ENCODE measurements around the gene ZNF611.
"Not testable (repeated sequence)": the region's sequence is repeated elsewhere in the genome, so short reads cannot be mapped to it uniquely, and the experiment has no call there.

ZNF611 gene

DNA sequence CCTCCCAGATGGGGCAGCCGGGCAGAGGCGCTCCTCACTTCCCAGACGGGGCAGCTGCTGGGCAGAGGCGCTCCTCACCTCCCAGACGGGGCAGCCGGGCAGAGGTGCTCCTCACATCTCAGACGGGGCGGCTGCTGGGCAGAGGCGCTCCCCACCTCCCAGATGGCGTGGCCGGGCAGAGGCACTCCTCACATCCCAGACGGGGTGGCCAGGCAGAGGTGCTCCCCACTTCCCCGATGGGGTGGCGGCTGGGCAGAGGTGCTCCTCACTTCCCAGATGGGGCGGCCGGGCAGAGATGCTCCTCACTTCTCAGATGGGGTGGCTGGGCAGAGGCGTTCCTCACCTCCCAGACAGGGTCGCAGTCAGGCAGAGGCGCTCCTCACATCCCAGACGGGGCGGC, 14.3 kb downstream of the ZNF611 start:
- in situ Hi-C loops (cut with MboI; ENCODE audit: low sequenced_read_pairs), result not testable (repeated sequence)

DNA sequence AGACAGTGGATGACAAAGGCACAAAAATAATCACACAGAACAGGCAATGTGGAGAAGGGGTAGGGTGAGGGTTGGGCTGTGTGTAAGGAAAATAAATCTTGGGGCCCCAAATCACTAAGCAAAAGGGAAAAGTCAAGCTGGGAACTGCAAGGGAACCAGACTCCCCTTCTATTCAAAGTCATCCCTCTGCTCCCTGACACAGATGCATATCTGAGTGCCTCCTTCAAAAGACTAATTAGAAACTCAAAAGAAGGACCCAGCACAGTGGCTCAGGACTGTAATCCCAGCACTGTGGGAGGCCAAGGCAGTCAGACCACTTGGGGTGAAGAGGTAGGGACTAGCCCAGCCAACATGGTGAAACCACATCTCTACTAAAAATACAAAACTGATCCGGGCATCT, 18.3 kb downstream of the ZNF611 start:
- in situ Hi-C loops (cut with MboI; ENCODE audit: low sequenced_read_pairs), result no loop called here

DNA sequence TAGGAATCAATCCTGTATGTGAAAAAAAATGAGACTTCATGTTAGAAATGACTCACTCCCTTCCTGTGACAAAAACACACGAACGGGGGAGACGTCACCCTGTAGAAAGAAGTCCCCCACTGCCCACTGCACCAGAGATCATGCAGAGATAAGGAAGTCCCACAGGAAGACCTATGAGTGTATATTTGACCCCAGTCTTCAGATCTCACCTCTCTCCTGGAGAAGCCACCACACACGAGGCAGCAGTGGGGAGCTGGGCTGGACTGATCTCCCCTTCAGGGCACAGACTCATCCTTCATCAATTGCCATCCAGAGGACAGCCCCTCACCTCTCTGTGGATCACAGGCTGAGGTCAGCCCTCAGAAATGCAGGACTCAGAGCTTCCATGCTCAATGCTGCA, 18.9 kb downstream of the ZNF611 start:
- in situ Hi-C loops (cut with MboI; ENCODE audit: low sequenced_read_pairs), result not testable (repeated sequence)

DNA sequence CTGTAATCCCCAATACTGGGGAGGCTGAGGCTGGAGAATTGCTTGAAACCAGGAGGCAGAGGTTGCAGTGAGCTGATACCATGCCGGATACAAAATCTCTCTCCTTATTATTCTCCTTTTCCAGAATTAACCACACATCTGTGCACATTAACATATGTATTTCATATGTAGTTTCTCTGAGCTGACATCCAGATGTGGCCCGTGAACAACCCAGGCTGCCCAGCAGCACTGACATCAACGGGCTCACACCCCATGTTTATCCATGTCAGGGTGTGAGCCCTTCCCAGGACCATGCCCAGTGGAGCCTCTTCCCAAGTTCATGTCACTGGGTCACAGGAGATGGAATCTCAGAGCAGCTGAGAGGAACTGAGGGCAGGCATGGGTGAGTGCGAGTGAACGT, 19.5 kb downstream of the ZNF611 start:
- in situ Hi-C loops (cut with MboI; ENCODE audit: low sequenced_read_pairs), result not testable (repeated sequence)

DNA sequence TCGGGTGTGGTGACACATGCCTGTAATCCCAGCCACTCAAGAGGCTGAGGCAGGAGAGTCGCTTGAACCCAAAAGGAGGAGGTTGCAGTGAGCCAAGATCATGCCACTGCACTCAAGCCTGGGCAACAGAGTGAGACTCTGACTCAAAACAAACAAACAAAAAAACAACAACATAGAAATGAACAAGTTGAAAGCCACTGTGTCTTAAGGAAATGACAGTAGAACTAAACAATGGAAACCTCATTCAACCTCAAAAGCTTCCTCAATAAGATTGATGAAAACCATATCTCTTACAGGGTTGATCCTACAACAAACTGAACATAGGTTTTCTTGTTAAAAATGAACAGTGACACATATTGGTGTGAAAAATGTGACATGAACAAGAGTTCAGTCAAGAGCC, 21.8 kb downstream of the ZNF611 start:
- in situ Hi-C loops (cut with MboI; ENCODE audit: low sequenced_read_pairs), result not testable (repeated sequence)

DNA sequence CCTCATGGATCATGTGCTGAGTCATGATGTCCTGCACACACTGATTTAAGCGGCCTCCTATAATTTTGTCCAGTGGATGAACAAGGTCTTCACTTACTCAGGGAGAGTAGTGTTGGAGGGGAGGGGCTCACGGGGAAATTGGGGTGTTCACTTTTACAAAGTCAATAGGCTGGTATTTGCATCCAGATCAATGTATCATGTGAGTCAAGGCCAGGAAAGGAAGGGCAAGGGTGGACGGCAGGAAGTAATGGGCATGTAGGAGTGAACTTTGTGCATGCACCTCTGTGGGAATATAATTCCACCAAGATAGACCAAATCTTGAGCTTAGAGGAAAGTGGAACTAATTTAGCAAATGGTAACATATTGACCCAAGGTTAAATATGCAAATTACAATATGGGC, 23.2 kb downstream of the ZNF611 start:
- in situ Hi-C loops (cut with MboI; ENCODE audit: low sequenced_read_pairs), result not testable (repeated sequence)

DNA sequence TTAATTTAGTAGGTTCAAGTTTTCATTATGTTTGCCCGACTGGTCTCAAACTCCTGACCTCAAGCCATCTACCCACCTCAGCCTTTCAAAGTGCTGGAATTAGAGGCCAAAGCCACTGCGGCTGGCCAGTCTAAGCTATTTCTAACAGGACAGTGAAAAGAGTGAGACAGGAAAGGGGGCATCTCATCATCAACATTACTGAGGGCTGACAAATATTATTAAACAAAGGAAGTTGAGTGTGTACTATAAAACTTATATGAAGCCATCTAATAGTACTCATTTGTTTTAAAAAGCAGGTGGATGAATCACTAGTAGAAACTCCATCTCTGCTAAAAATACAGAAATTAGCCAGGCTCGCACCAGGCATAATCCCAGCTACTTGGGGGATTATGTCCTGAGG, 24.3 kb downstream of the ZNF611 start:
- in situ Hi-C loops (cut with MboI; ENCODE audit: low sequenced_read_pairs), result no loop called here

DNA sequence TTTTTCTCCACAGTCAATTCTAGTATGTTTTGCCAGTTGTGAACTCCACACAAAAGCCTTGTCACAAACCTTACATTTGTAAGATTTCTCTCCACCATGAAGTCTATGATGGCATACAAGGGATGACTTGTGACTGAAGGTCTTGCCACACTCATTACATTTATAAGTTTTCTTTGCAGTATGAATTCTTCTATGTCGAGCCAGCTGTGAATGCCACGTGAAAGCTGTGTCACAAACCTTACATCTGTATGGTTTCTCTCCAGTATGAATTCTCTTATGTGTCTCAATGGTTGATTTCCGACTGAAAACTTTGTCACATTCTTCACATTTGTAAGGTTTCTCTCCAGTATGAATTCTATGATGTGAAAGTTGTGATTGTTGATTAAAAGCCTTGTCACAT, 29.2 kb downstream of the ZNF611 start:
- in situ Hi-C loops (cut with MboI; ENCODE audit: low sequenced_read_pairs), result not testable (repeated sequence)

DNA sequence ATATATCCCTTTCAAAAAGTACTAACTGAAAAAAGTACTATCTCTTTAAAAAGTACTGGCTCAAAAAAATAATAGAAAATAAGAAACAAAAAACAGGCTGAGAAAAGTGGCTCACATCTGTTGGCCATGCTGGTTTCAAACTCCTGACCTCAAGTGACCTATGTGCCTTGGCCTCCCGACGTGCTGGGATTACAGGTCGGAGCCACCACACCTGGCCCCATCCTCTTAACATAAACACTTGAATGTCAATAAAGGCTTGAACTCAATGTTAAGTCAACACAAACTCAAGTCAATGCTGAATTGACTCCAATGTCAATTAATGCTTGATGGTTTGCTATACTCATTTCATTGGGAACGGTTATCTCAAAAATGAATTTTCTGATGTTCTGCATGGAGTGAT, 30.9 kb downstream of the ZNF611 start:
- in situ Hi-C loops (cut with MboI; ENCODE audit: low sequenced_read_pairs), result no loop called here

DNA sequence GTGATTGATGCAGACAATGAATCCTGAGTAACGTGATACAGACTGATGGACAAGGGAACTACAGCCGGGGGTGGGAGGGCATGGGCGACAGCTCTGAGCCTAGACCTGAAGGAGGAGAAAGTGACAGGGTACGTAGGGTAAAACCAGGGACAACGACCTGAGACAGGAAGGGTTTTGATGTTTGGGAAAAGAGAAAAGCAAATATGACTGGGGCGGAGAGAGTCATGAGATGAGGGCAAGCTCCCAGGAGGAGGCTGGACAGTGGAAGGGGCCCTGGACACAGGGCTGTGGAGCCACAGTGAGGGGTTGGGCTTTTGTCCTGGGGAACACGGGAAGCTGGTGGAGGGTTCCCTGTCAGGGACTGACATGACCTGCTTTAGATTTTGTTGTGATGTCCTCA, 34.2 kb downstream of the ZNF611 start:
- in situ Hi-C loops (cut with MboI; ENCODE audit: low sequenced_read_pairs), result no loop called here

DNA sequence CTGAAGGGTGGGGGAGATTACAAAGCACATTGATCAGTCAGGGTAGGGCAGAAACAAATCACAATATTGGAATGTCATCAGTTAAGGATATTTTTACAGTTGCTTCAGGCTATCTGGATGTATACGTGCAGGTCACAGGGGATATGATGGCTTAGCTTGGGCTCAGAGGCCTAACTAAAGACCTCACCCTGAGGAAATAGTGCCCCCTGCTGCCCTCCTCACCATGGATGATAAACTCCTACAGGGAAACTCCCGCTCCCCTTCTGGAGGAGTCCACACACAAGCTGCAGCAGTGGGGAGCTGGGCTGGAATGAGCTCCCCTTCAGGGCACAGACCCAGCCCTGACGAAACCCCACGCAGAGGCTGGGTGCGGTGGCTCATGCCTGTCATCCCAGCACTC, 35.3 kb downstream of the ZNF611 start:
- in situ Hi-C loops (cut with MboI; ENCODE audit: low sequenced_read_pairs), result not testable (repeated sequence)

DNA sequence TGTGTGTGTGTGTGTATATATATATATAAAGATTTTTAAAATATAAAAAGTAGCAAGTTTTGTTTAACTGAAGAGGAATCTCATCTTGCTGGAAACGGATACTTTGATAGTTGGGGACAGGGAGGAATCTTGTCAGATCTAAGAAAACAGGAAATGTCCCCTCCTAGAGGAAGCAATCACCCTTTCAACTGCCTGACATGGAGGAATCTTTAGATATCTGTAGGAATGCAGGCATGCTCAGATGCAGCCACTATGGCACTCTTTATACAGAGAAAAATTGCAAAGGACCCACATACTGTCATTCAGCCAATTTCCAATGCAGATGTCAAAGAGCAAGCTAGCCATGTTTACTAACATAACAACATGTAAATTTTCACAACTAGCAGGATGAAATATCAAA, 38.8 kb downstream of the ZNF611 start:
- in situ Hi-C loops (cut with MboI; ENCODE audit: low sequenced_read_pairs), result no loop called here

DNA sequence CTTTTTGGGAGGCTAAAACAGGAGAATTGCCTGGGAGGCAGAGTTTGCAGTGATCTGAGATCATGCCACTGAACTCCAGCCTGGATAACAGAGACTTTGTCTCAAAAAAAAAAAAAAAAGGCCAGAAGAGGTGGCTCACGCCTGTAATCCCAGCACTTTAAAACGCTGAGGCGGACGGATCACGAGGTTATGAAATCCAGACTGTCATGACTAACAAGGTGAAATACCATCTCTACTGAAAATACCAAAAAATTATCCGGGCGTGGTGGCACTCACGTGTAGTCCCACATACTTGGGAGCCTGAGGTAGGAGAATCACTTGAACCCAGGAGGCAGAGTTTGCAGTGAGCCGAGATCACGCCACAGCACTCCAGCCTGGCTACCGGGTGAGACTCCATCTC, 39.9 kb downstream of the ZNF611 start:
- in situ Hi-C loops (cut with MboI; ENCODE audit: low sequenced_read_pairs), result no loop called here

DNA sequence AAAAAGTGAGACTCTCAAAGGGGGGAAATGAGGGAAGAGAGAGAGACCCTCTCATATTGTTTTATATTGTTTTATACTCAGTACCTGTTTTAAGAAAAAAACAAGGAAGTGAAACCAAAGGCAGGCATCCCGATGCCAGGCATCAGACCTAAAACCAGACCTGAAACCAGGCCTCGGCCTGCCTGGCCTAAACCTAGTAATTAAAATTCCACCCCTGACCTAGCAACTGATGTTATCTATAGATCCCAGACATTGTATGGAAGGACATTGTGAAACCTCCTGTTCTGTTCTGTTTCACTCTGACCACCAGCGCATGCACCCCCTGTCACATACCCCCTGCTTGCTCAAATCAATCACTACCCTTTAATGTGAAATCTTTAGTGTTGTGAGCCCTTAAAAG, 40.6 kb downstream of the ZNF611 start:
- in situ Hi-C loops (cut with MboI; ENCODE audit: low sequenced_read_pairs), result not testable (repeated sequence)

DNA sequence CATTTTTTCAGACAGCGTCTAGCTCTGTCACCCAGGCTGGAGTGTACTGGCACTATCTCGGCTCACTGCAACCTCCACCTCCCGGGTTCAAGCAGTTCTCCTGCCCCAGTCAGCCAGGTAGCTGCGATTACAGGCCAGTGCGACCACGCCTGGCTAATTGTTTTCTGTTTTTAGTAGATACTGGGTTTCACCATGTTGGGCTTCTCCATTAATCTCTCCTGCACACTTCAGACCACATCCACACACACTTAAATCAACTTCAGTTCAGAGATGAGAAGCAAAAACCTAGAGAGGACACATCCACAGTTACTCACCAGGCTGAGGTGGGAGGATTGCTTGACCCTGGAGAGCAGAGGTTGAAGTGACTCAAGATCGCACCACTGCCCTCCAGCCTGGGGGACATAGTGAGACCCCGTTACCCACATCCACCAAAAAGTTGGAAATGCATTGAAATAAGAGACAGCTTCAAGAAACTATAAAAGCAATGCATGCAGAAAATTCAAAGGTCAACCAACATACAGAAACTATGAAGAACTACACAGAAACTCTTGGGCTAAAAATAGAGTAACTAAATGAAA, 42.3 kb downstream of the ZNF611 start:
- in situ Hi-C loops (cut with MboI; ENCODE audit: low sequenced_read_pairs), result no loop called here

DNA sequence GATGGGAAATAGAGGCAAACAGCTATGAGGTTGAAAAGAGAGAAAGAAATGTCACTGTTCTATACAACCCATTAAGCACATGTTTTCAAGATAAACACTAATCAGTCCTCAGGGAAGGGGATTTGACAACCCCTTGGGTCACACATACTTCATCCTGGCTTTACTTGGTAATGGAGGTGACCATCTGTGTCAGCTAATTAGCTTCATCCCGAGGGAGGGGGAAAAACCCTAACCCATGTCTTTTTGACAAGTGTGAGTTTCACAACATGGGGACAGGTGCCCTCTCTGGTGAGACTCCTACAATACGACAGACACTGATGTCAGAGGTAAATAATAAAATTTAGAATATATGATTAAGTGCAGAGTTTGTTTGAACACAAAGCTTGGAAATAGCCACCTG, 43.1 kb downstream of the ZNF611 start:
- in situ Hi-C loops (cut with MboI; ENCODE audit: low sequenced_read_pairs), result no loop called here

DNA sequence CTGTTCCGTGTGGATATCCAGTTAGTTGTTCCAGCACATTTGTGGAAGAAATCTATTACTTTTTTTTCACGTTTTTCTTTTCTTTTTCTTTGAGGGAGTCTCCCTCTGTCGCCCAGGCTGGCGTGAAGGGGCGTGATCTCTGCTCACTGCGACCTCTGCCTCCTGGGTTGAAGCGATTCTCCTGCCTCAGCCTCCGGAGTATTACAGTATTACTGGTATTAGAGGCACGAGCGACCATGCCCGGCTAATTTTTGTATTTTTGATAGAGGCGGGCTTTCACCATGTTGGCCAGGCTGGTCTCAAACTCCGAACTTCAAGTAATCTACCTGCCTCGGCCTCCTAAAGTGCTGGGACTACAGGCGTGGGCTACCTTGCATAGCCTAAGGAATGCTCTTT, 43.6 kb downstream of the ZNF611 start:
- in situ Hi-C loops (cut with MboI; ENCODE audit: low sequenced_read_pairs), result no loop called here

DNA sequence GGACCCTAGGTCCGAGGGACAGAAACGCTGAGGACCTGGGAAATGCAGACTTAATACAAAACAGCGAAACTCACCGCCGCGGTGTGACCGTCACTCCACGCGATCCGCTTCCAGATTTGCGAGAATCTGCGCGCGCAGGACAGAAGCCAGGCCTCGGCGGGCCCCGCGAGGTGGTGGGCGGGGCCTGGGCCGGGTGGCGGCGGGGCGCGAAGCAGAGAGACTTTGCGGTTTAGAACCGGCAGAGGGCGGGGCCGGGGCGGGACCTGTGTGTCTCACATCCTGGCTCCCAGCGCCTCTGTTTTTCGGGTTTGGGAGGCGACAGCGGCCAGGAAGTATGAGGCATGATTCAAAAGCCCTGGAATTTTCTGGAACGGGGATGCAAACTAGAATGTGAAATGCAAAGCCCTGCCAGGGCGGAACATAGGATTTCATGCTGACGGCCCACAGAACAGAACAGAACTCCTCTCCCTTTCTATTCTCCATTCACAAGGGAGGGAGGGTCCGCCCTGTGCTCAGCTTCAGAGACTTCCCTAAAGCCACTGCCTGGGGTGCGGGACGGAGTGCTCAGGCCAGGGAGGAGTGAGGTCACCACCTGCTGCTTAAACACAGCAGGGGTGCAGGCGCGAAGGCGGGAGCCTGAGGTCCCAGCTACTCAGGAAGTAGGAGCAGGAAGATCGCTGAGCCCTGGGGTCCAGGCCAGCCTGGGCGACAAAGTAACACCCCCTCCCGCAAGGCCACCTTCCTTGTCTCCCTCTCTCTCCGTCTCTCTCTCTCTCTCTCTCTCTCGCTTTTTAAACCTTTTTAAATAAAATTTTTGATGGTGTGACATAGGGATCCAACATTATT, 44.3 kb downstream of the ZNF611 start:
- in situ Hi-C loops (cut with MboI; ENCODE audit: low sequenced_read_pairs), result no loop called here

DNA sequence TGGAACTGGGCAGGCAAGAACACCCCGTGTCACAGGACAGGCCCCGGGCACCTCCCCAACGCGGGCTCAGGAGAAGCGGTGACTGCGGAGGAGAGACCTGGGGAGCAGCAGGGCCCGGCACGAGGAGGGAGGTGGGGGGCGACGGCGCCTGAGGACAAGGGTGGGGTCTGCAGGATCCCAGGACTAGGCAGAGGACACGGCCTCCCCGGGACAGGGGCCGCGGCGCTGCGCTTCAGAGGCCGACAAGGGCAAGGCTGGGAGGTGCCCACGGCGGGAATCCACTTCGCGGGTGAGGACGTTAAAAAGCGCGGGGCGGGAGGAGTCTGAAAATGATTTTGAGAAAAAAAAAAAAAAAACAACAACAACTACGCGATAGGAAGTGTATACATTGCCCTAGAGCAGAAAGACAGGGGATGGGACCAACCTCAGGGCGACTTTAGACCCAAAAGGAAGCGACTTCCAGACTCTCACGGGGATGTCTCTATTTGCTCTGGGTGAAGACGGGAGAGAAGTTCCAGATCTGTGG, 44.9 kb downstream of the ZNF611 start:
- in situ Hi-C loops (cut with MboI; ENCODE audit: low sequenced_read_pairs), result no loop called here

DNA sequence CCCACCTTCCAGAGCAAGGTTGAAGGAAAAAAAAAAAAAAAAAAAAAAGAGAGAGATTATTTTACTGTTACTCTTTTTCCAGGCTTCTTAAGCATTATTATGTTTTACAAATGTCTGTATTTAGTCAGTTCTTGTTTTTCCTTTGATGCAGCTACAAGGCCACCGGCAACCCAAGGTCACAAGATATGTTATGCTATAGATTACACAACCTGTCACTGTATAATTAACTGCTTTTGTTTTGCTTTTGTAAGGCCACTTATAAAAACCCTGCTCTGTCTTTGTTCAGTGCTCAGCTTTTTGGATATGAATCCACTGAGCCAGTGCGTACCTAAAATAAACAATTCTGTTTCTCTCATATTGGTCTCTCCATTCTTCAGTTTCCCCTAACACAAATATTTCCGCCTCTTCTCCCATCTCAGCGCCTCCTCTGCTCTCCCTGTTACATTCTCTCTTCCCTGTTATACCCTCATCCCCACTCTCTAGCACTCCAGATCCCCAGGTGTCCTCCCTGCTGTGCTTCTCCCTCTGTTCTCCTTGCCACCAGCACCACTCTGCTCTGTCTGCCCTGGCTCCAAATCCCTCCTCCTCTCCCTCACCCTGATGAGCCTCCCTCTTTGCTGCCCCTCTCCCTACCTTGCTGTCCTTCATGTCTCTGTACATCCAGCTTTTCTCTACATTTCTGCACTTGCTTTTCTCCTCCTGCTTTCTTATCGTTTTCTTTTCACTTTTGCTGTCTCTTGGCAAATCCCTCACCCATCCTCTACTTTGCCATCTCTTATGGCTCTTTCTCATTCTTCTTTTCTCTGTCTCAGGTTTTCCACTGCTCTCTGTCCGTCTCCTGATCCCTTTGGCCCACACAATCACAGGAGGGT, 45.7 kb downstream of the ZNF611 start:
- in situ Hi-C loops (cut with MboI; ENCODE audit: low sequenced_read_pairs), result not testable (repeated sequence)

DNA sequence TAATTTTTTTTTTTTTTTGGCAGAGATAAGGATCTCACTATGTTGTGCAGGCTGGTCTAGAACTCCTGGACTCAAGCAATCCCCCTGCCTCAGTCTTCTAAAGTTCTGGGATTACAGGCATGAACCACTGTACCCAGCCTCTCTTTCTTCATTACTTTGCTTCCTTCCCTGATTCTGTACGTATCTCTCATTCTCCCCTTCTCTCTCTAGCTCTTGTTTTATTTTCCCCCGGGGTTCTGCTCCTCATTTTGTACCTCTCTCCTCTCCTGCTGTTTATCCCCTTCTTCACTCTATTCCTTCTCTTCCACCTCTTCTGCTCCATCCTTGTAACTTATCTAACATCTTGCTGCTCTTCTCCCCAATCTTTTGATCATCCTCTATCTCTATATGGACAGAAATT, 46.5 kb downstream of the ZNF611 start:
- in situ Hi-C loops (cut with MboI; ENCODE audit: low sequenced_read_pairs), result no loop called here

DNA sequence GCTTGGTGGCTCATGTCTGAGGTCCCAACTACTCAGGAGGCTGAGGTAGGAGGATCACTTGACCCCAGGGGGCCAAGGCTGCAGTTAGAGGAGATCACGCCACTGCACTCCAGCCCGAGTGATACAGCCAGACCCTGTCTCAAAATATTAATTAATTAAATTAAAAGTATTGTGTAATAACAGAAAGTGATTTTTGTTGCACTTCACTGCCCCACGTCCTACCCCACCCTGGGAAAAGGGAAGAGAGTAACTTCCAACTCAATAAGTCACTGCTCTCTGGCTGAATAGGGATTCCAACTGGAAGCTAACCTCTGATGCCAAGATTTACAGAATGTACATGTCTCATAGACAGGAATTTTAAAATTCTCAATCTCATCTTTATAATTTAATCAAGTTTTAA, 47.2 kb downstream of the ZNF611 start:
- in situ Hi-C loops (cut with MboI; ENCODE audit: low sequenced_read_pairs), result no loop called here
